Measurements from ENCODE around the gene GET4.

DNA sequence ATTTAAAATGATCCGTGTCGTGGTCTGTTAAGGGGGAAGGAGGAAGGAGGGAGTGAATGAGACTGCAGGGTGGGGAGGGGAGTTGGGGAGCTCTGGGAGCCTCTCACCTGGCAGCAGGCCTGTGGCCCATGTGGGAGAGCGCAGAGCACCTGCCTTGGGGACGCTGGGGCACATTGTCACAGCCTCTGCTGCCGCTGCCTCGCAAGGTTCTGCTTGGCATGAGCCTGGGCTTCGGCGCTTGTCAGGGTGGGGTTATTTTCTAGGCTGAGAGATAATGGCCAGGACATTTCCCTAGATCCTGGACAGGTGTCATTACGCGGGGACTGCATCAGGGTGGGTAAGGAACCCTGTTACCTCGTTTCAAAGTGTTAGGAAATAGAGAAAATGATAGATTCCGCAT is 46.3 kb upstream of the GET4 start:
- TF ChIP-seq CTCF (IDR thresholded peaks at IDR 0.05; ENCODE audit: low read depth, low read length) (no peak), POLR2A (IDR thresholded peaks at IDR 0.05; ENCODE audit: extremely low read depth, insufficient read length) (no peak)
